DND-41 (cell line): ENCODE data around the gene NPPC.

Experiments
- CTCF ChIP-seq: IDR thresholded peaks from 2 replicates; pipeline ENCODE4 v1.5.1; 2012; ENCODE audit warnings: borderline replicate concordance, low read length, moderate library complexity, mild to moderate bottlenecking; ENCODE audit not compliant: poor library complexity, severe bottlenecking; ENCODE audit errors: extremely low read depth
- EZH2 ChIP-seq: IDR thresholded peaks from 3 replicates; pipeline ENCODE4 v1.6.1; 2012; ENCODE audit warnings: borderline replicate concordance, low read depth, mild to moderate bottlenecking, moderate library complexity, low read length, inconsistent platforms; ENCODE audit not compliant: severe bottlenecking

- TF ChIP-seq CTCF (no peak), EZH2 (no peak)
These were observed 2.0 kb downstream of the NPPC start for GRCh38 chr2:231923951-231924888.
